ENCODE measurements around the gene APOH. TPM values are rescaled to one million over a fixed set of nuclear protein-coding genes. Genes with fewer than 3 reads are reported as not detected.

Gene APOH
- total and polyA plus RNA-seq, 2 of the 13 experiments (the other 11 are each of a cell fraction or from before 2014, with no cell fraction given), result 4,846 to 5,748 TPM

DNA sequence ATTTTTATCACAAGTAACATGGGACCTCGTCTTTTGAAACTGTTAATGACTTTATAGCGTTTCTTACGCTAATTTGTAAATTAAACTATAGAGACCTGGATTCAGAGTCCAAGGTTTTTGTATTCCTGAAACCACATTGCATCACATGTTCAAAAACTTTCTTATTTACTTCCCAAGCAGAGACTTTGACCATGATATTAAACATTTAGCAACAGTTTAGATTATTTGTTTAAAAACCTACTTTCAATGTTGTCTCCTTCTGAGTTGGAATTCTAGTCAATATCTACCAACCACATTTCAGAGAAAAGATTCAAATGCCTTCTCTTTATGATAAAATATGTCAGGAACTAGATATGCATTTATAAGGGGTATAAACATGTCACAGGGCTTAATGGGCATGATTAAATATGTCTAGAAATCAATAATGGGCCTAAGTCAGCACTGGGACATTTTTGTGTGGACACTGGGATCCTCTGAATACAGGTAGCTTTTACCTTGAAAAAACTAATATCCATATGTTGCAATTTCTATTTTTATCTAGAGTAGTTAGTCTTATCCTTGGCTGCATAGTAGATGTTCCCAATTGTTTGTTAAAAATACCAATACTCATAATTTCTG, 6.3 kb upstream of the APOH start (continued):
- TF ChIP-seq SP4 (CRISPR knock-in tag; IDR thresholded peaks at IDR 0.05), result no peak
- TF ChIP-seq REPIN1 (CRISPR knock-in tag; IDR thresholded peaks at IDR 0.05; ENCODE audit: borderline replicate concordance, low read depth), result peak; percentile 34; the same call in 1 of the 2 replicates
- no peak for TF ChIP-seq XRCC5 (optimal IDR thresholded peaks at IDR 0.05; ENCODE audit: low read length)
- TF ChIP-seq THYN1 (CRISPR knock-in tag; IDR thresholded peaks at IDR 0.05; ENCODE audit: borderline replicate concordance, low read depth), result no peak
- TF ChIP-seq SMARCC2 (IDR thresholded peaks at IDR 0.05), result peak; percentile 94
- TF ChIP-seq, protein P1, sequence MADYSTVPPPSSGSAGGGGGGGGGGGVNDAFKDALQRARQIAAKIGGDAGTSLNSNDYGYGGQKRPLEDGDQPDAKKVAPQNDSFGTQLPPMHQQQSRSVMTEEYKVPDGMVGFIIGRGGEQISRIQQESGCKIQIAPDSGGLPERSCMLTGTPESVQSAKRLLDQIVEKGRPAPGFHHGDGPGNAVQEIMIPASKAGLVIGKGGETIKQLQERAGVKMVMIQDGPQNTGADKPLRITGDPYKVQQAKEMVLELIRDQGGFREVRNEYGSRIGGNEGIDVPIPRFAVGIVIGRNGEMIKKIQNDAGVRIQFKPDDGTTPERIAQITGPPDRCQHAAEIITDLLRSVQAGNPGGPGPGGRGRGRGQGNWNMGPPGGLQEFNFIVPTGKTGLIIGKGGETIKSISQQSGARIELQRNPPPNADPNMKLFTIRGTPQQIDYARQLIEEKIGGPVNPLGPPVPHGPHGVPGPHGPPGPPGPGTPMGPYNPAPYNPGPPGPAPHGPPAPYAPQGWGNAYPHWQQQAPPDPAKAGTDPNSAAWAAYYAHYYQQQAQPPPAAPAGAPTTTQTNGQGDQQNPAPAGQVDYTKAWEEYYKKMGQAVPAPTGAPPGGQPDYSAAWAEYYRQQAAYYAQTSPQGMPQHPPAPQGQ (CRISPR knock-in tag; IDR thresholded peaks at IDR 0.05; ENCODE audit: borderline replicate concordance), result no peak
- TF ChIP-seq ZNF337 (CRISPR knock-in tag; IDR thresholded peaks at IDR 0.05; ENCODE audit: borderline replicate concordance, low read depth), result no peak
- no peak for TF ChIP-seq BORCS8-MEF2B (CRISPR knock-in tag; IDR thresholded peaks at IDR 0.05)
- TF ChIP-seq GTF2F1 (IDR thresholded peaks at IDR 0.05; ENCODE audit: low read length), result no peak
- TF ChIP-seq ZNF350 (CRISPR knock-in tag; IDR thresholded peaks at IDR 0.05; ENCODE audit: borderline replicate concordance, low read depth), result no peak
- TF ChIP-seq ONECUT2 (CRISPR knock-in tag; IDR thresholded peaks at IDR 0.05), result peak; percentile 66
- TF ChIP-seq, protein P2, sequence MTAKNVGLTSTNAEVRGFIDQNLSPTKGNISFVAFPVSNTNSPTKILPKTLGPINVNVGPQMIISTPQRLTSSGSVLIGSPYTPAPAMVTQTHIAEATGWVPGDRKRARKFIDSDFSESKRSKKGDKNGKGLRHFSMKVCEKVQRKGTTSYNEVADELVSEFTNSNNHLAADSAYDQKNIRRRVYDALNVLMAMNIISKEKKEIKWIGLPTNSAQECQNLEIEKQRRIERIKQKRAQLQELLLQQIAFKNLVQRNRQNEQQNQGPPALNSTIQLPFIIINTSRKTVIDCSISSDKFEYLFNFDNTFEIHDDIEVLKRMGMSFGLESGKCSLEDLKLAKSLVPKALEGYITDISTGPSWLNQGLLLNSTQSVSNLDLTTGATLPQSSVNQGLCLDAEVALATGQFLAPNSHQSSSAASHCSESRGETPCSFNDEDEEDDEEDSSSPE (CRISPR knock-in tag; IDR thresholded peaks at IDR 0.05), result peak; percentile 36; the same call in 1 of the 2 replicates
- no peak for TF ChIP-seq KDM1A (CRISPR knock-in tag; IDR thresholded peaks at IDR 0.05)
- TF ChIP-seq ZBTB39 (CRISPR knock-in tag; IDR thresholded peaks at IDR 0.05), result no peak
- TF ChIP-seq SSRP1 (CRISPR knock-in tag; IDR thresholded peaks at IDR 0.05), result no peak
- TF ChIP-seq STAT5B (CRISPR knock-in tag; IDR thresholded peaks at IDR 0.05), result no peak
- no peak for TF ChIP-seq SRF (IDR thresholded peaks at IDR 0.05; ENCODE audit: low read depth, low read length)
- TF ChIP-seq ATF7-NPFF (CRISPR knock-in tag; IDR thresholded peaks at IDR 0.05; ENCODE audit: low read depth), result no peak
- no peak for TF ChIP-seq ZNF142 (CRISPR knock-in tag; IDR thresholded peaks at IDR 0.05)
- TF ChIP-seq SYNCRIP (IDR thresholded peaks at IDR 0.05; ENCODE audit: insufficient read depth, low read depth, low read length), result no peak

Data from HepG2 (cell line).